HS-5 (cell line): ENCODE measurements around the gene OR6B3.

Experiments used
- DNase-seq: peaks from one replicate; pipeline ENCODE4 v3.0.0-alpha.2; 2012; ENCODE audit warnings: low read depth

The OR6B3 gene

GRCh38 chr2:240053173-240054155 lies at the start of gene OR6B3:
OR6B3 (minus strand) TSS chr2:240053521.
- no peak for DNase-seq

- no peak for DNase-seq
These were observed 45.0 kb upstream of the OR6B3 start for GRCh38 chr2:240098349-240098748.

GRCh38 chr2:240095556-240096523 lies 42.5 kb upstream of the OR6B3 start:
- DNase-seq: no peak

- DNase-seq: no peak
These were observed 36.0 kb upstream of the OR6B3 start for GRCh38 chr2:240089306-240089705.

GRCh38 chr2:240086563-240086962 lies 33.2 kb upstream of the OR6B3 start:
- no peak for DNase-seq

GRCh38 chr2:240078631-240079030 lies 25.3 kb upstream of the OR6B3 start:
- no peak for DNase-seq

GRCh38 chr2:240077442-240077841 lies 24.1 kb upstream of the OR6B3 start:
- no peak for DNase-seq

GRCh38 chr2:240074545-240074944 lies 21.2 kb upstream of the OR6B3 start:
- no peak for DNase-seq

- DNase-seq: no peak
These were observed 17.6 kb upstream of the OR6B3 start for GRCh38 chr2:240070907-240071306.

- no peak for DNase-seq
These were observed 16.5 kb upstream of the OR6B3 start for GRCh38 chr2:240069829-240070228.

GRCh38 chr2:240068193-240068592 lies 14.9 kb upstream of the OR6B3 start:
- no peak for DNase-seq

- DNase-seq: no peak
These were observed 13.2 kb upstream of the OR6B3 start for GRCh38 chr2:240066489-240066888.

GRCh38 chr2:240064898-240065297 lies 11.6 kb upstream of the OR6B3 start:
- DNase-seq: no peak

GRCh38 chr2:240060977-240061591 lies 7.8 kb upstream of the OR6B3 start:
- DNase-seq: peak; percentile 20

GRCh38 chr2:240056678-240057077 lies 3.4 kb upstream of the OR6B3 start:
- DNase-seq: no peak

GRCh38 chr2:240055177-240055917 lies 2.0 kb upstream of the OR6B3 start:
- DNase-seq: no peak

GRCh38 chr2:240052524-240052923 lies 797 bp downstream of the OR6B3 start:
- DNase-seq: no peak

GRCh38 chr2:240051697-240052096 lies 1.6 kb downstream of the OR6B3 start:
- no peak for DNase-seq

- DNase-seq: no peak
These were observed 3.0 kb downstream of the OR6B3 start for GRCh38 chr2:240050278-240050677.

- DNase-seq: no peak
These were observed 5.1 kb downstream of the OR6B3 start for GRCh38 chr2:240048237-240048636.

GRCh38 chr2:240045098-240045497 lies 8.2 kb downstream of the OR6B3 start:
- no peak for DNase-seq
